ENCODE results near the gene C1R.

C1R gene

GRCh38 chr12:7092229-7092985 lies at the start of gene C1R:
Gene C1R, minus strand, starts transcription at chr12:7092445. Its CDS starts 57 bp downstream, at chr12:7092388.
- peak; percentile 81 for DNase-seq

GRCh38 chr12:7141351-7142005 lies 49.2 kb upstream of the C1R start:
- no peak for DNase-seq

DNA sequence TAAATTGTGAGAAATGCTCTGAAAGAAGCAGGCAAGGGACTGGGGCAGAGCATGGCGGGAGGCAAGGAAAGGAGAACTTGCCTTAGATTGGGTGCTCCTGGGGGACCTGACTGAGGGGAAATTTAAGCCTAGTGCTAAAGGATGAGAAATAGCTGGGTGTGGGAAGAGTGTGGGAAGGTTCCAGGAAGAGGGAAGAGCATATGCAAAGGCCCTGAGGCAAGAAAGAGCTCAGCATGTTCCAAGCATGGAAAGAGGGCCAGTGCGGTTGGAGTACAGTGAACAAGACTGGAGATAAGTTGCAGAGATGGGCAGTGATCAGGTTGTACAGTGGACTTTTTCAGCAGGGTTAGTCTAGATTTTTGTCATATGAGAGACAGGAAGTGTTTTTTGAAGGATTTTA lies 47.0 kb upstream of the C1R start:
- no peak for DNase-seq

- DNase-seq, result no peak
Observed at GRCh38 chr12:7137908-7138307, 45.7 kb upstream of the C1R start.

- no peak for DNase-seq
Observed at GRCh38 chr12:7136676-7137075, 44.4 kb upstream of the C1R start.

DNA sequence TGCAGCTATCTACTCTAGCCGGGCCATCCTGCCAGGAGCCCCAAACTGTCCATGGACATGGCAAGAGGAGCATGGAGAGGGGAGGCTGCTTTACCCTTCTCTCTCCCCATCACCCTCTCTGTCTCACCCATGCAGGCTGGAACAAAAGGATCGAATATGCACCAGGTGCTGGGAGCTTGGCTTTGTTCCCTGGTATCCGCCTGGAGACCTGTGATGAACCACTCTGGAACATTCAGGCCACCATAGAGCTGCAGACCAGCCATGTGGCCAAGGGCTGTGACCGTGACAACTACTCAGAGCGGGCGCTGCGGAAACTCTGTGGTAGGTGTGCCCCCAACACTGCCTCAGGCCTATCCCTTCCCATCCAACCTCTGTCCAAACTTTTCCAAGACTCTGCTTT lies 43.8 kb upstream of the C1R start:
- no peak for DNase-seq

- DNase-seq, result no peak
Observed at GRCh38 chr12:7134396-7135166, 42.3 kb upstream of the C1R start.

DNA sequence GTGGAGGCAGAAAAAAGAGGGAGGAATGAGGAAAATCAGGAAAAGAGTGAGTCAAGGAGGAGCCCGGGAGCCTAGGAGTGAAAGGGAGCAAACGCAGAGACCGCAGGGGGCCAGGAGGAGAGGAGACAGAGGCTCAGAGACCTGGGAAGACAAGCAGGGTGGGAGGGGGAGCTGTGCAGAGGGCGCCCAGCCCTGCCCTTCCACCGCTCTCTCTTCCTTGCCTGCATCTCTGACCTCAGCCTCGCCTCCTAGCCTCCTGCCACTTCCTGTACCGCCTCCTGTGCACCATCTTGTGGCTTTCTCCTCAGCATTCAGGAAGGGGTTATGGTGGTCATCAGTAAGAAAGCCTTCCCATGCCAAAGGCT lies 39.2 kb upstream of the C1R start:
- no peak for DNase-seq

DNA sequence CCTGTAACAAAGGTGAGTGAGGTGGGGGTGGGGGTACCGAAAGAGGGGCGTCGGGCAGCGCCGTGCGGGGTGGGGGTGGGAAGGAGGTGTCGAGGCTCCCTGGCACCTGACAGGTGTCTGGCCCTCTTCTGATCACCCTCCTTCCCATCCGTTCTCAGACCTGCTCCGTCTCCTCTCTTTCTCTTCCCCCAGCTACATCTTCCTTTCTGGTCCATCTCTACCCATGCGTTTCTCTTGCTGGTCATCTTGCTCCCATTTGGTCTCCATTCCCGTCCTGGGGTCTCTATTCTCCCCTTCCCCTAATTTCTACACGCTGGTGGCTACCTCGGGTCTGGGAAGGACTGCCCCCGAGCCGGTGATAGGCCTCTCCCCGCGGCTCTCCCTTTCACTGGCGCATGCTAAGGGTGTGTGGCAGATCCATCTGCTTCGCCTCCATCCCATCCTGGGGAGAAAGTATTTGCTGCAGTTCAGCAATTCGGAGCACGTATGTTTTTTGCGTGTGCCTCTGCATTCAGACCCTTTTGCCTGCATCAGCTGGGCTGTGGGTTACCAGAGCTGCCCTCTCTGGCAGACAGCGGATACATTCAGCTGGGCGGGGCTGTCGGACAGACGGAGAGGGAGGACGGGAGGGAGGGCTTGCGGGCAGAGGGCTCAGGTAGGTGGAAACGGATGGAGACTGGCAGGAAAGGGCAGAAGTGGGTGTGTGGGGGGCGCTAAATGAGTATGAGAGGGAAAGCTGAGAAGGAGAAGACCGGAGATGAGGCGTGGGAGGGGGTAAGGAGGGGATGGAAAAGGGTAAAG lies 38.7 kb upstream of the C1R start:
- peak; percentile 77 for DNase-seq

DNA sequence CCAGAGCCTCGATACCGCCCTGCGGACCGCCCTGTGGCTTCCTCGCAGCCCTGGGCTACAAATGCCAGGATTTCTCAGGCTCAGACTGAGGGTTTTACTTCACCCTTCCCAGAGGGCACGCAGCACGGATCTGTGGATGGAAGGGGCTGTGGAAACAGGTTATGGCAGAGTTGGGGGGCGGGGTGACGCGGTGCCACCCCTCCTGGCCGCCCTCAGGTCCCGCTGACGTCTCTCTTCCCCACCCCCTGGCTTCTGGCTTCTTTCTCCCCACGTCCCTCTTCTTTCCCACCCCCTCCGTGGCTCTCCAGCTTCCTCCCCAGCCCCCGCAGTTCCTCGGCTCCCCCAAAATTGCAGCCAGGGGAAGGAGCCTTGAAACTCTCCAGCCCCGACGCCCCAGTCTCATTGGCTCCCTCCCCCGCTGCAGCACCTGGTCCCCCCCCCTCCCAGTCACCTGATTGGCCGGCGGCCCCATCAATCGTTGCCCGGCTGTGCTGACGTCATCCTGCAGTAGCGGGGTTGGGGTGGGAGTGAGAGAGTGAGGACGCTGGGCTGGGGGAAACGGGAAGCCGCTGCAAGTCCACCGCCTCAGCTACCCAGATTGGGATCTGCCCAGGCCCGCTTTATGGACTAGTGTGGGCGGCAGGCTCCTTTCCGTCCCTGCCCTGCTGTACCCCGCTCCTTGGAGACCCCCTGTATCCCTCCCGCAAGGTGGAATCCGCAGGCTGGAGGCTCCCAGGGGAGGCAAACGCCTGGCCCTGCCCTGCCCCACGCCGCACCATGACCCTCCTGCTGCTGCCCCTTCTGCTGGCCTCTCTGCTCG lies 37.8 kb upstream of the C1R start, which contains the start of gene CLSTN3:
Gene CLSTN3 (plus strand): TSS at position 500 of the 820 bp plus-strand sequence. CDS start 278 bp downstream, at position 778.
- DNase-seq, result peak; percentile 91

- DNase-seq, result no peak
Observed at GRCh38 chr12:7129287-7129871, 37.1 kb upstream of the C1R start.

DNA sequence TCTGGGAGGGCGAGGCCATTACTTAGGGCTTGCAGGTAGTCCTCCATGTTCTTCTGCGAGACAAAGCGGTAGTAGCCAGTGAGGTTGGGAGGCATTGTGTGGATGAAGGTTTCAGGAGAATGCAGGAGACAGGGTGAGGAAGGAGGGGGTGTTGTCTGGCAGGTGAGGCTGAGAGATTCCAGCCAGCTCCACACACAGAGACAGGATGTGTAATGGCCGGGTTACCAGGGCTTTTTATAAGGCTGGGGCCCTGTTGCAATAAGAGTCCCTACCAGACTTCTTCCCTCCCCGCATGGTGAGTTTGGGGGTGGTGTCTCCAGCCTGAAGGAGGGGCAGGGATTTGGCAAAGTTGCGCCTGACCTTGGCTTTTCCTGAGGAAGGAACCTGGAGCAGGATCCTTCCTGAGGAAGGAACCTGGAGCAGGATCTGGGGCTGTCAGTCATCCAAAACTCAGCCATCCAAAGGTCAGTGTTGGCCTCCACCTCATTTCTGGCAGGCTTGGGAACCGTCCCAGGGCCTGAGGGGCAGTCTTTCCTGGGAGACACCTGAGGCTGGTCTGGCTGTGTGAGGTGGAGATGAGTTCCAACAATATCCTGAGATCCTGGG lies 36.5 kb upstream of the C1R start, which contains the start of gene RBP5:
Gene RBP5 (minus strand): TSS at position 209 of the 606 bp plus-strand sequence. CDS start 114 bp downstream, at position 95.
- DNase-seq, result no peak

- no peak for DNase-seq
Observed at GRCh38 chr12:7127916-7128626, 35.8 kb upstream of the C1R start.

- peak; percentile 79 for DNase-seq
Observed at GRCh38 chr12:7125632-7126227, 33.5 kb upstream of the C1R start.

GRCh38 chr12:7123806-7124522 lies 31.7 kb upstream of the C1R start:
- no peak for DNase-seq

- DNase-seq, result no peak
Observed at GRCh38 chr12:7122811-7123769, 30.8 kb upstream of the C1R start.

DNA sequence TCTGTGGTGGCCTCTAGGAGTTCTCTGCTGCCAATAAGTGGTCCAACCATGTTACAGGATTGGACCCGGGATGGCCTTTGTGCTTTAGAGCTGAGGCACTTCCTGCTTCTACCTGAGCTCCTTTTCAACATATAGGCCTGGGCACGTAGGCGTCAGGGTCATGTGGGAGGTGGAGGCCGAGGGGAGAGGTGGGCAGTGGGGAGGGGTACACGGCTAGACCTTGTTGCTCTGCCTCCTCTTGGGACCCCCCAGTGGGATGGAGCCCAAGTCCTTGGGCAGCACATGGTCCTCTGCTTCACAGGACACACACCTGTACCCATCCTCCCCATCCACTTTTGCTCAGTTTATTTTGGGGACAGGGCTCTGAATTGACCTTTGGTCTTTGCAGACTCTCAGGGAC lies 29.1 kb upstream of the C1R start:
- no peak for DNase-seq

- no peak for DNase-seq
Observed at GRCh38 chr12:7120166-7120565, 27.9 kb upstream of the C1R start.

Data from NCI-H82 (cell line).